GM18951 (cell line): Measurements from ENCODE around the gene MELTF.

Experiments used
- POLR2A ChIP-seq: IDR thresholded peaks from 4 replicates; pipeline ENCODE4 v1.6.1; 2011; ENCODE audit warnings: mild to moderate bottlenecking; ENCODE audit not compliant: insufficient read length, insufficient read depth; ENCODE audit errors: extremely low read depth
- in situ Hi-C: fragments of 300-500 bp; cut with MboI; formaldehyde crosslinking; loops from one replicate; pipeline ENCODE4 v1.12.0; 2022; ENCODE audit warnings: low sequenced_read_pairs, mixed read lengths, inconsistent platforms; ENCODE audit not compliant: unreplicated experiment

MELTF gene

GRCh38 chr3:196991581-196992460 is 37.8 kb downstream of the MELTF start:
- TF ChIP-seq POLR2A = no peak
- in situ Hi-C loops = loop anchor here (25.0 kb wide), 2 partner anchors 195 to 520 kb away; no protein-coding TSS in a partner anchor

DNA sequence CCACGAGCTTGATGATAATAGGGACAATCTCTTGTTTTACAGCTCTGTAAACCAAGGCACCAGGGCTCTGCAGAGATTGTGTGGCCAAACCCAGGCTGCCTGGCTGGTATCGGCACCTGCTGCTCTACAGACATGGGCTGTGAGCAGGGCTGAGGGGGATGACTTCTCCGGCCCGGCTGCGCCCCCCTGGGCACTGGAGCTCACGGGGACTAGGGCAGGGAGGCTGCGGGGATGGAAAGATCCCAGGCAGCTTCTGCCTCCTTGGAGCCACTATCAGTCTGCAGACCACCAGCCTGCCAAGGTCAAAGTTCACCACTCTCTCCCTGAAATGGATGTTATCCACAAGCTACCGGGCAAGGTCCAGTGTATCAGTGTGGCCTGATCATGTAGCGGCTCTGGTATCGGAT is 39.0 kb downstream of the MELTF start:
- in situ Hi-C loops = loop anchor here (25.0 kb wide), 2 partner anchors 197 to 522 kb away; no protein-coding TSS in a partner anchor
- TF ChIP-seq POLR2A = no peak

- in situ Hi-C loops = loop anchor here (25.0 kb wide), 2 partner anchors 198 to 523 kb away; no protein-coding TSS in a partner anchor
- TF ChIP-seq POLR2A = no peak
Measured at GRCh38 chr3:196989721-196990262, 39.8 kb downstream of the MELTF start.

DNA sequence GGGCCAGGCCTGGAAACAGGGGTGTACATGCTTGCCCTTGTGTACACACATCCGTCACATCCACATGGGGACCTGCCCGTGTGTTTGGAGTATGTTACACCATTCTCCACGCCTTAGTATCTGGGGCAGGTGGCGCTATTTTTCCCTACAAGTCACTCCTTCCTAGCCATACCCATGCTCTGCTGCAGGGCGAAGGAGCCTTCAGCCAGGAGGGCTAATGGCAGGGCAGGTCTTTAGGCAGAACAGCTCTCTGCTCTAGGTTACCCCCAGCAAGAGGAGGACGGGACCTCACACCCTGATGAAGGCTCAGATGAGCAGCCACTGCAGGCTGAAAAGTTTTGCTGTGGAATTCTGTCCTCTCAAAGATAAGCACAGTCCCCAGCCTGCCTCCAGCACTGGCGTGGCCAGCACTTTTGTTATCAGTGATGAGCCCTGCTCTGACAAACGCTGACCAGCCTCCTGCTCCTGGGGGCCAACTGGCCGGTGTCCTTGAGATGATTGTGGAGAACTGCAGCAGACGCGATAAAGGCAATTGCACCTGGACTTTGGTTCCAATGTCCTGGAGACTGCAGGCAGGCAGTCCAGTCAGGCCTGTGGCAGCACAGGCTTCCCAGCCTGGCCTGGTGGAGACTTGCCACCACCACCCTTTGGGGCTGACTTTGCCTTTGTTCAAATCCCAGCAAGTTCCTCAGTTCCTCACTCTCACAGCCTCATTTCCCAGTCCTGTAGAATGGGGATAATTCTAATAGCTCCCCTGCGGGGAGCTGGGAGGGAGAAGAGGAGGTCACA is 41.2 kb downstream of the MELTF start:
- no peak for TF ChIP-seq POLR2A
- in situ Hi-C loops = loop anchor here (25.0 kb wide), 2 partner anchors 199 to 524 kb away; no protein-coding TSS in a partner anchor

- in situ Hi-C loops = loop anchor here (25.0 kb wide), 2 partner anchors 200 to 525 kb away; no protein-coding TSS in a partner anchor
- no peak for TF ChIP-seq POLR2A
Measured at GRCh38 chr3:196987022-196987421, 42.6 kb downstream of the MELTF start.

DNA sequence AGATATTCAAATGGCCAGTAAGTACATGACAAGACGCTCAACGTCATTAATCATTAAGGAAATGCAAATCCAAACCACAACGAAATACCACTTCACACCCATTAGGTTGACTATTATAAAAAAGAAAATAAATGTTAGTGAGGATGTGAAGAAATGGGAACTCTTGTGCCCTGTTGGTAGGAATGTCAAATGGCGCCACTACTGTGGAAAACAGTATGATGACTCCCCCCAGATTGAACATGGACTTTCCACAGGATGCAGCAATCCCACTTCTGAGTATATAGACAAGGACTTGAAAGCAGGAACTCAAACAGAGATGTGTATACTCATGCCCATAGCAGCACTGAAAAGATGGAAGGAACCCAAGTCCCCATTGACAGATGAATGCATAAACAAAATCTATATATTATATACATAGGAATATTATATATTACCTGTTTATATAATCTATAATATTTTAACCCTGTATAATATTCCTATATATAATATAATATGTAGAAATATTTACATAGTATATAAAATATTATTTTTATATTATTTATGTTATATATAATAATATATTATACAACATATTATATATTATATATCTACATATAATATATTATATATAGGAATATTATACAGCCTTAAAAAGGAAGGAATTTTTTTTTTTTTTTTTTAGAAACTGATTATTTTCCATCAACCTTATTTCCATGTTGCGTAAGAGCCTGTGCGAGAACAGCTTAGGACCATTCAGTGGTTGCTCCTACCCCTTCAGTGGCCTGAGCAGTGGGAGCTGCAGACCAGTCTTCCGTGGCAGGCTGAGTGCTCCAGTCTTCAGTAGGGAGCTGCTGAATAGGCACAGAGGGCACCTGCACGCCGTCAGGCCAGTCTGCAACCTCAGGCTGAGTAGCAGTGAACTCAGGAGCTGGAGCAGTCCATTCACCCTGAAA is 43.4 kb downstream of the MELTF start:
- no peak for TF ChIP-seq POLR2A
- in situ Hi-C loops = loop anchor here (25.0 kb wide), 2 partner anchors 201 to 526 kb away; no protein-coding TSS in a partner anchor

DNA sequence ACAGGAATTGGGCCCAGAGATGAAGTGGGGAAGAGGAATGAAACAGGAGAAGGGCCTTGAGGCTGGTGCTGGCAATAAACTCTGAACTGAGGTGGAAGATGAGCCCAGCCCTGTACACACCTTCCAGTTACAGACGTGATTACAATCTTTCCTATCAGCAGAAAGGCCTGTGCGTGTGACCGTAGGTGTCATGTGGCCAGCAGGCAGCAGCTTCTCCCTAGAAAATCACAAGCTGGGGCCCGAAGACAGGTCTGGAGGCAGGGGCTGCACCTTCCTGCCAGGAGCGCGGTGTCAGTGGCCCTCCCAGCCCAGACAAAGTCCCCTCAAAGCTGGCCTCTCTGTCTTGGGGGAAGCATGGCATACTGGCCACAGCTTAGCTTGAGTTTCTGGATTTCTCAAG is 44.3 kb downstream of the MELTF start:
- TF ChIP-seq POLR2A = no peak
- in situ Hi-C loops = loop anchor here (25.0 kb wide), 2 partner anchors 202 to 527 kb away; no protein-coding TSS in a partner anchor

DNA sequence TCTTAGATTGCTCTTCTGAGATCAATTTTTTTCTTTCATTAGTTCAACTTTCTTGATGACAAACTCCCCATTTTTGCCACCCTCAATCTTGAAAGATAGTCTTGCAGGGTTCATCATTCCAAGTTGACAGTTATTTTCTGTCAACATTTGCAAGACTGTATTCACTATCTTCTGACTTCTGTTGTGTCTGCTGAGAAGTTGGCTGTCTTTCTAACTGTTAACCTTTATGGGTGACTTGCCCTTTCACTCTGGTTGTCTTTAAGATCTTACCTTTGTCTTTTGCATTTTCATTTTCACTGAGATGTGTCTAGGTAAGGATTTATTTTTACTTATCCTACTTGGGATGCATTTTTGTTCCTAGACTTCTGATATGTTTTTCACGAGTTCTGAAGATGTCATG is 46.4 kb downstream of the MELTF start:
- in situ Hi-C loops = loop anchor here (25.0 kb wide), 2 partner anchors 204 to 529 kb away; no protein-coding TSS in a partner anchor
- no peak for TF ChIP-seq POLR2A

- no peak for TF ChIP-seq POLR2A
- in situ Hi-C loops = loop anchor here (25.0 kb wide), 2 partner anchors 206 to 531 kb away; no protein-coding TSS in a partner anchor
Measured at GRCh38 chr3:196981657-196982056, 48.0 kb downstream of the MELTF start.

DNA sequence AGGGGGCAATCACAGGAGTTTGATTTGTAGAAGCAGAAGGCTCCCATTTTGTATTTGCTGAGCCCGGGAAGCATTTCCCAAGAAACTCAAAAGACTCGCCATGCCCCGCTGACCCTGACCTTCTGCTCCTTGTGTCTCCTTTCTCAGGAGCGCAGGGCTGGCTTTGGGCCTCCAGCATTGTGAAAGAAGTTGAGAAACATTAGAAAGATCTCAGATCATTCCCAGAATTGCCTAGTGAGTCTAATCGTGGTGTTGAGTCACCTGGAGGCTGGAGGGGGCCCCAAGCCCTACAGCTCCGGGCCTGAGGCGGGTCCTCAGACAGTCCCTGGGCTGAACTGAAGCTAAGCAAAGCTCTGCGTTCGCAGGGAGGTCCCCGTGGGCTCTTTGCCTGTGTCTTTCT is 50.1 kb downstream of the MELTF start:
- in situ Hi-C loops = loop anchor here (25.0 kb wide), 2 partner anchors 208 to 533 kb away; no protein-coding TSS in a partner anchor
- no peak for TF ChIP-seq POLR2A

GRCh38 chr3:196976941-196977340 is 52.7 kb downstream of the MELTF start:
- in situ Hi-C loops = loop anchor here (25.0 kb wide), 2 partner anchors 210 to 535 kb away; no protein-coding TSS in a partner anchor
- no peak for TF ChIP-seq POLR2A

- TF ChIP-seq POLR2A = no peak
- in situ Hi-C loops = loop anchor here (25.0 kb wide), 2 partner anchors 212 to 537 kb away; no protein-coding TSS in a partner anchor
Measured at GRCh38 chr3:196975349-196975748, 54.3 kb downstream of the MELTF start.
